Measurements from ENCODE around the gene ELAVL2.

Gene ELAVL2

DNA sequence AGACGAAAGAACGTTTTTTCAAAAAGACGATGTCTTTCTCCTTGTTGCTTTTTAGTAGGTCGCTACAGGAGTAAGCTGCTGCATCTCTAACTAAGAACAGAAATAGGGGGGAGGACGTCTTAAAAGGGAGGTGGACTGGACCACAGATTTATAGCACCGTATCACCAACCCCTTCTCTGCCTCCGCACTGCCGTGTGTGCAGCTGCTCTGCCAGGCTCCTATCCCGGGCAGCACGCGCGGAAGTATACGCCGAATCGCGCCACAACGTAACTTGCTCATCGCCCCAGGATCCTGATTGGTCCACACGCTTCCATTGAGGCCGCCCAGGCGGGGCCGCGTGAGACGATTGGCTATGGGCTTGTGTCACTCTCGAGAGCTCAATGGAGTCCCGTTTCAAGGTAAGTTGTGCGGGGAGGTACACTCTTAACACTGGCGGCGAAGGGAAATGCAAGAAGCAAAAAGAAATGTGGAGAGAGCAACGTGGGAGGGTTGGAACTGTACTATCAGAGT, at the start of gene ELAVL2:
ELAVL2 (minus strand) TSS at position 121 of the 510 bp plus-strand sequence. CDS start 64,006 bp downstream, outside the sequence.
- DNase-seq (ENCODE audit: low read depth in 2 of 2) = no peak

DNA sequence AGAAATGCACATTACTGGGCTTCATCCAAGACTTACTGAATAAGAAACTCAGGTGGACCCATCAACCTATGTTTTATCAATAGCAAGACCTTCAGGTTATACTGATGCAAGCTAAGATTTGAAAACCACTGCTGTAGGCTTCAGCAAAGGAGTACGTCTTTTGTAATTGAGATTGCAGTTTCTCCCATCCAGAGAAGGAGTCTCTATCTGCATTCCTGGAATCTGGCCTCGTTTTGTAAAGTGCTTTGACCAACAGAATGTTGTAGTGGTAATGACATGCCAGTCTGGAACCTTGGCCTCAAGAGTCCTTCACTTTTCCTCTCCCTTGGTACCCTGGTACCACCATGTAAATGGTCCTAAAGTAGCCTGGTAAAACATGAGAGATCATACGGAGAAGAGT, 32.2 kb upstream of the ELAVL2 start:
- no peak for DNase-seq (ENCODE audit: low read depth in 2 of 2)

DNA sequence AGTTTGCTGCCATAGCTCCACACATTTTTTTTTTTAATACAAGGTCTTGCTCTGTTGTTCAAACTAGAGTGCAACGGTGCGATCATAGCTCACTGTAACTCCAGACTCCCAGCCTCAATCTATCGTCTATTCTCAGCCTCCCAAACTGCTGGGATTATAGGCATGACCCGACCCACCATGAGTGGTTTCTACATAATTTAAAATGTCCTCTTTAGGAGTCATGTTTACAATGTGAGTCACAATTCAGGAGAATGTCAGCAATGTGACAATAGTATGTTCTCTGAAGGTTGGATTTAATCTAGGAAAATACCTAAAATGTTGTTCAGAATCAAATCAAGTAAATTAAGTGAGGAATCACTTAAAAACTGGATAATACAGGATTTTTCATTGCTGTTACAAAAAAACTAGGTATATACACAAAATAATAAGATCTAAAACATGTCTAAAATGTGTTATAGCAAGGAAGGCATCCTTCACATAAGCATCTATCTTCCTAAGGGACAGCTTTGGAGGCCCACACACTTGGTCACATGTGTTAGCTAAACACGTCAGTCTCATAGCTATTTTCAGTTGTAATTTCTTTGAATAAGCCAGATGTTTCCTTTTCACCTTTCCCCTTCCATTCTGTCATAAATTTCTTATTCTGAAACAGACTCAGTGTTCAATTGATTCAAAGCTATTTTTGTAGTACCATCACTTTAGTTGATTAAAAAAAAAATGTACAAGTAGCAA, 30.0 kb upstream of the ELAVL2 start:
- DNase-seq (ENCODE audit: low read depth in 2 of 2) = no peak

GRCh38 chr9:23850690-23851629, 24.9 kb upstream of the ELAVL2 start:
- DNase-seq (ENCODE audit: low read depth in 2 of 2) = no peak

- no peak for DNase-seq (ENCODE audit: low read depth in 2 of 2)
Observed at GRCh38 chr9:23850242-23850689, 24.2 kb upstream of the ELAVL2 start.

- no peak for DNase-seq (ENCODE audit: low read depth in 2 of 2)
Observed at GRCh38 chr9:23849379-23850035, 23.5 kb upstream of the ELAVL2 start.

GRCh38 chr9:23842565-23843129, 16.6 kb upstream of the ELAVL2 start:
- DNase-seq (ENCODE audit: low read depth in 2 of 2) = no peak

DNA sequence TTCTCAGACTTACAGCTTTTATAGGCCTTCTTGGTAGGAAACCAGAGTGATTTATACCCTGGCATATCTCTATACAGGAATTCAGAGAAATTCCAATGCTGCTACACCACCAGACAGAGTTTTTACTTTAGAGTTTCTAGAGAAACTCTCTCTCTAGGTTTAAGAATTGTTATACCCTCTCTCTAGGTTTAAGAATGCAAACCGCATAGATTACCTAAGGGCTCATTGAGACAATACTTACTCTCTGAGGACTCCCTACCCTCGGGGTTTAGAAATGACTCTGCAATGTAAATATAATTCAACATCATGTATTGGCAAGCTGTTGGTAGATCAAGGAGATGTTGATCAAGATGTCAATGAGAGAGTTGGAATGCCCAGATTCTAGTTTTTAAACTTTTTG, 15.3 kb upstream of the ELAVL2 start:
- no peak for DNase-seq (ENCODE audit: low read depth in 2 of 2)

DNA sequence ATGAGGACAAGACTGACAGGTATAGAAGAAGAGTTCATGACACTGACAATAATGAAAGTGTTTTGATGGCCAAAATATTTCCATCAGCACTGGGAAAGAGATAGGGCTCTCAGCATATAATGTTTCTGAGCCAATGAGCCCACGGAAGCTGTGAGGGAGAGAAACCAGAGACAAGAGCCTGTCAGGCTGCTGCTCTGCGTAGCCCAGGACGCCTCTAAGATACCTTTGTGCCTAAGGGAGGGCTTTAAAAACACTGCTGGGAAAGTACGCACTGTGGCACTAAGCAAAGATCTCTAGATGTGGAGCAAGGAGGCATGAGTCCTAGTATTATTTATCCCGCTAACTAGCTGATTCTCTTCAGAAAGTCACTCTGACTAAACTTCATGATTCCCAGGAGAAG, 11.0 kb upstream of the ELAVL2 start:
- no peak for DNase-seq (ENCODE audit: low read depth in 2 of 2)

DNA sequence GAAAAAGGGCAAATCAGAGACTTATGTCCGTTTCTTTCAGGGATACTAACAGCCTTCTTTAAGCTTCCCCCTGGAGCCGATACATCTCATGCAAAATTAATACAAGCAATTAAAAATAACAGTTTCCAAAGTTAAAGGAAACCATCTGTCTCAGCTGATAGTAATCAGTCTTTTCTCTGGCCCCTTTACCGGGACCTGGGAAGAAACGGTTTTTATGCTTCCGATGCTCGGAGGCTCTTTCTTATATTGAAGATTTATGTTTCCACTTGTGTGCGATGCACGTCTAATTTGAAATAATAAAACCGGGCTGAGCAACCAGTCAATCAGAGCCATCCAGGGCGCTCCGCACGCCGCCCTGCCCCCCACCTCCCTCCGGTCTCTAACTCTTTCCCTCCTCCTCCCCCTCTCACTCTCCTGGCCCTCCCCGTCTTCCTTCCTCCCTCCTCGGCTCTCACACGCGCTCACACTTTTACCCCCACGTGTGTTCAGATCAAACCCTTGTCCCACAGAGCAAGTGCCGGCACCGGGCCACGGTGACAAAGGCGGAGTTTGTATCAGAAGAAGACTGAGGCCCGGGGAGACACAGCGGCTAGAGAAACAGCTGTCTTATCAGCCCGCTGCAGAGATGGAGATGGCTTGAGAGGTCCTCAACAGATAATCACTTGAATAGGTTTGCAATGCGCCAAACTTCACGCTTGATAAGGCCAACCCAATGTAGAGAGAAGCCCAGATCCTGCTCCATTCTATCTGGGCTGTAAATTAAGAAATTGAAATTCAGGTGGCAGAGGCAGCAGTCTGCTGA, 5.1 kb upstream of the ELAVL2 start:
- no peak for DNase-seq (ENCODE audit: low read depth in 2 of 2)

DNA sequence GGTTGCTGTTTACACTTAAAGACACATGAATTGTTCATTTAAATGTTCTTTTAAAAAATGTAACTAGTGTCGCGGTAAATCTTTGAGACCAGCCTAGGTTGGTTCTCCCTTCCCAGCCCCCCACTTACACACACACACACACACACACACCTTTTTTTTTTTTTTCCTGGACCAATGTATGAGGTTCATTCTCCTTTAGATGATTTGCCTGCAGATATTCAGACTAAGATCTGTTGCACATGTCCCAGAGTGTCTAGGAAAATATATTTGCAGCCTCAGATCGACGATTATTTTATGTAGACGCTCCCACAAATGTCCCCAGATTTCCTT, 4.4 kb upstream of the ELAVL2 start:
- DNase-seq (ENCODE audit: low read depth in 2 of 2) = no peak

DNA sequence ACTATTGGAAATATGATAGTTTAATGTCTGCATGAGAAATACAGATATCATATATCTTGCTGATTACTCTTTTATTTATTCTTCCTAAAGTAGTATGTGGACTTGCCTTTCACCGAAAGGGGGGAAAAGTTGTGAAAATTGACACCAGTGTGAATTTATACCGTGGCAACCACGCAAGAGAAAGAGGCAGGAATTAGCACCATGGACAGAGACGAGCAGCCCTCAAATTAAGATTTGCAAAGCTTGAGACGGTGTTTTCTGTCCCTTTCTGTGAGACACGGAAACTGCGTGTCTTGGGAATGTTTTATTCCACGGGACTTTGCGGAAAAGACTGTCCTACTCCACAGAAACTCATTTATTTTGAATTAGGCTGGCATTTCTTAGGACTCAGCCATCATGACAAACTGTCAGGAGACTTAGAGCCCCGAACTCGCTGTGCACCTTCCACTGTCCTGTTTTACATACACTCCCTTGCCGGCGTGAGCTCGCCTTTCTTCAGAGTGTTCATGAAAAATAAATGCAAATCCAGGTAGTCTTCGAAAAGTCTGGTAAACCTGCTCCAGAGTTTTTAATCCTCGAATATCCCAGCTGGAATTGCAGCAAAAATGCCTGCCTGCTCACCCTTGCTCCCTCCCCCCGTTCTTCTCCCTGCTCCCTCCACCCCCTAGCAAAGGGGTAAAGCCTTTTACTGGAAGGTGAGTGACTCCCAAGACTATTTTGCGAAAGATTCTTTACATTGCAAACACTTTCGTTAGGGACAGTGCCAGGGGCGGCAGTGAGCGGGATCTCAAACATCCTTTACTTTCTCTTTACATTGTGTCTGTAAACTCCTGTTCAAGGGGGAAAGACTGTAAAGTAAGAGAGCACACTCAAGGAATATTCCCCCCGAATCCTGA, 3.8 kb upstream of the ELAVL2 start:
- no peak for DNase-seq (ENCODE audit: low read depth in 2 of 2)

GRCh38 chr9:23825700-23826099, 340 bp downstream of the ELAVL2 start:
- DNase-seq (ENCODE audit: low read depth in 2 of 2) = no peak

DNA sequence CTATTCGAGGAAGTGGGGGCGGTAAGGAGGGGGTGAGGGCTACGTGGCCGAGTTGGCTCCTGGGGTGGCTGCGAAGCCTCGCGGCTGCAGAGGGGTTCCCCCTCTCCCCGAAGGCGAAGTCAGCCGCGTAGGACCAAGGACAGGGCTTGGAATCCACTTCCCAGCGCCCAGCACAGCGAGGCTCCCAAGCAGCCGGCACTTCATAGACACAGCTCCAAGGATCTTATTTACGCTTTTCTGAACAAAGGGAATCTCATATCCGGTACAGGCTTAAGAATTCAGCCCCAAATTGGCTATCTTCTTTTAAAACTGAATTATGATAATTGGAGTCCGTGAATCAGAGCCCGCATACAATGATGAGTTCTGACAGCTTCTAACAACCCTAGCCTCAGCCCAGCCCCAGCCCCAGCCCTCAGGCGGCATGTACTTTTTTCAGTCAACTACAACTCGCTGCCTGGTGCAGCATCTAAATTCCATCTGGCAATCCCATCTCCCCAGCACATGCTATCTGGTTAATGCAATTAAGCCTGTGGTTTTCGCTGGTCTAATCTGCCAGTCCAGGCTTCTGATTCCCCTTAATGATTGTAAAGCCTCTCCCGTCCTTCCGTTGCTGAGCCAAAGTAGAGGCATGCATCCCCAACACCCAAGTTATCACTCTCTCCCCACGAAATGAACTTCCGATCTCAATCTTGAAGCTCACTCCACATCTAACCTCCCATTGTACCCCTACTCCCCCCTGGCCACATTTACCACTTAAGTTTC, 1.0 kb downstream of the ELAVL2 start:
- no peak for DNase-seq (ENCODE audit: low read depth in 2 of 2)

DNA sequence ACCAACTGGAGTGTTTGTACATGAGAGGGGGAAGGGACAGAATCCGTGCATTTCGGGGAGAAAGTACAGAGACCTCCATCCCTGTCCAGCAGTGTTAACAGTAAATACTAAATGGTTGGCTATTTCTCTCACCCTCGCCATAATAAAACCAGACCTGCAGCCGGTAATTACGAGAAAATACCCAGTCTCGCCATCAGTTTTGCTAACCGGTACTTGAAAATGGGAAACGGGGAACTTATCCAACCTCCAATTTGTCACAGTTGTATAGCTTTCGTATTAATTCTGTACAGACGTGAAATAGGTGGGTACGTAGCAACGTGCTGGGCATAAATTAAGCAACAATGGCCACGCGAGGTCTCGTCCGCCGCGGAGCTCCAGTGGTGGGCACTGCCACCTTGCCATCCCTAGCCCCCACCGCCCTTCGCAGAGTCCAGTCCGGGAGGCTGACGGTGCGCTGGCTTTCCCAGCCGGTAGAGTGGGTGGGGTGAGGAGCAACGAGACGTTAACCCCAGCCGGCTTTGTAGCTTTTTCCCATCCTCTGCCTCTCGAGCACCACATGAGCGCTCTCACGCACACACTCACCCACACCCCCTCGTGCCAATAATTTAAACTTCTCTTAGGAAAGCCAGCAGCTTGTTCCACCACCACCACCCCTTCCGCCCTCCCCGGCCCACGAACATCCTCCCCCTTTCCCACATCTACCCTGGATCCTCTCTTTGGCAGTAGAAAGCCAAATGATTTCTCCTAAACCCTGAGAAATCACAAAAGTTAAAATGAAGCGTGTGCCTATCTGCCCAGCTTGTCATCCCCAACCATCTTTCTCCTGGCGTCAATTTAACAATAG, 1.8 kb downstream of the ELAVL2 start:
- no peak for DNase-seq (ENCODE audit: low read depth in 2 of 2)

GRCh38 chr9:23823269-23823668, 2.8 kb downstream of the ELAVL2 start:
- no peak for DNase-seq (ENCODE audit: low read depth in 2 of 2)

DNA sequence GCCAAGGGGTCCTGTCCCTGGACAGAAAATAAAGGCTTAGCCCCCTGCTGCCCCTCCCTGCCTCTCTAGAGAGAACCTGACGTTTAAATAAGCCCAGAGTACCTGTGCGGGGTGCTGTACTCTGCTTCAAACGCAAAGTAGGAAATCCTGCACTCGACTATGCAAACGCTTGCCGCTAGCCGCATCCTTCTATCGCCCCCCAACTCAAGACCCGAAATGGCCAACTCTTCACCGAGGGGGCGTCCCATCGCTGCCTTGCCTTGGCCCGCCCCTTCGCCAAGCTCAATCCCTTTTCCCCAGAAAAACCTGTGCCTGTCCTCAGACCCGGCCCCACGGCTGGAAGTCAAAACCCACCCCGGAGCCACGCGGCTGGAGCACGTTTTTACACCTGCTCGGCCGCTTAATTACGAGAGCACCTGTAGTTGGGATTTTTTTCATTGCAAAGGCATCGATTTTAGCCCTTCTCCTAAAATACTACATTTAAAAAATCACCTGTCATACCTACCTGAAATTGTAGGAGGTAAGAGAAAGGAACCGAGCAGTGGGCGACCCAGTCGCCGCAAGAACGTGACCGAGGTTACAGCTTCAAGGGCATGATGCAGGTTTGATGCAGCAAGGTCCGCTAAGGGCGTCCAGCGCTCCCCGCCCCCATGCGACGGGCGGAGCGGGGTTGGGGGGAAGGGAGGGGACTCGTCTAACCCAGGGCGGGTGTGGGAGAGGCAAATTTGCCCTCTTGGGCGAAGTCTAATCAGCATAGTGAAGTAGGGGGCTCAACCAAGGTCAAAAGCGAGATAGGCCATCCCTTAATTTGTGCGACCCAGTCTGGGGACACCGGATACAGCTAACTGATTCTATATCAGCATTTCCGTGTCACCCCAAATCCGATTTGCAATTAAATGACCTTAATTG, 3.5 kb downstream of the ELAVL2 start:
- DNase-seq (ENCODE audit: low read depth in 2 of 2) = no peak
